HepG2 (cell line): Measurements from ENCODE around the gene MED13L. TPM values are rescaled to one million over a fixed set of nuclear protein-coding genes. Genes with fewer than 3 reads are reported as not detected.

ENCODE experiments used
- ATAC-seq: fragments of 200-7000 bp; cut with Tn5 transposase; 3 replicates; pipeline ENCODE4 v1.9.1; 2020; ENCODE audit warnings: mild to moderate bottlenecking, moderate library complexity
- BruUV-seq: library from RNA; stranded (reverse); fragments of 400-500 nt; replicated peaks from 2 replicates; lab custom pipeline; 2021; lab: Mats Ljungman, UMichigan
- CTCF ChIA-PET: fragments of 300-600 bp; formaldehyde crosslinking; extraction: SDS; loops from one replicate; lab custom pipeline; 2021; ENCODE audit warnings: low total read pairs, inconsistent platforms, low intra/inter-chr PET ratio; lab: Yijun Ruan, JAX
- POLR2A ChIA-PET: fragments of 350-600 bp; sonication (Branson Sonifier 250); formaldehyde crosslinking; loops from one replicate; lab custom pipeline; 2020; ENCODE audit warnings: antibody characterized with exemption, inconsistent platforms; lab: Yijun Ruan, JAX
- DNase-seq: peaks from one replicate; pipeline ENCODE4 v3.0.0-alpha.2; 2015; ENCODE audit warnings: low spot score
- FAIRE-seq: peaks from 3 replicates; lab custom pipeline; 2011; peaks lifted over from hg19 to GRCh38; lab: Jason Lieb, UNC
- H2AFZ ChIP-seq: one replicate; pipeline ENCODE4 v1.6.1; 2011; ENCODE audit warnings: low read length, inconsistent platforms
- H3K27ac ChIP-seq: fragments of 300-600 bp; 3 replicates; pipeline ENCODE4 v1.8.0; 2011; ENCODE audit warnings: mixed run types, mild to moderate bottlenecking, mixed read lengths, low read length, inconsistent platforms; ENCODE audit not compliant: insufficient read depth; ENCODE audit errors: extremely low read length
- H3K27me3 ChIP-seq, 2 experiments: fragments of 200-600 bp in 1 of 2; 2 replicates in 1 of 2; 3 replicates in 1 of 2; pipeline versions ENCODE4 v1.6.0 to v1.8.0; 2011; ENCODE audit warnings: low read length in 2 of 2, mild to moderate bottlenecking in 2 of 2, moderate library complexity in 2 of 2, inconsistent platforms in 1 of 2; ENCODE audit not compliant: insufficient read depth in 2 of 2, control insufficient read depth in 1 of 2
- H3K36me3 ChIP-seq, 2 experiments: fragments of 200-600 bp in 1 of 2; replicated peaks in 1 of 2; 2 replicates in 1 of 2; 3 replicates in 1 of 2; pipeline versions ENCODE4 v1.5.1 to v1.8.0; 2011; ENCODE audit warnings: low read length in 2 of 2, inconsistent platforms in 1 of 2; ENCODE audit not compliant: insufficient read depth in 2 of 2, control insufficient read depth in 1 of 2
- H3K4me1 ChIP-seq: 2 replicates; pipeline ENCODE4 v1.5.1; 2012; ENCODE audit warnings: low read length, inconsistent platforms; ENCODE audit not compliant: insufficient read depth
- H3K4me2 ChIP-seq: 2 replicates; pipeline ENCODE4 v1.6.0; 2011; ENCODE audit warnings: low read depth, low read length, inconsistent platforms
- H3K4me3 ChIP-seq, 3 experiments: fragments of 200-600 bp in 1 of 3; sonication (generic), shearing (Covaris generic) in 1 of 3; replicated peaks in 1 of 3; 2 replicates each; pipeline ENCODE4 v1.5.1; 2011 to 2016; ENCODE audit warnings: low read length in 3 of 3, inconsistent platforms in 2 of 3, low read depth in 2 of 3, mild to moderate bottlenecking in 2 of 3, control low read depth in 1 of 3, mixed read lengths in 1 of 3; ENCODE audit not compliant: insufficient read depth in 1 of 3
- H3K79me2 ChIP-seq: one replicate; pipeline ENCODE4 v1.6.1; 2011; ENCODE audit warnings: low read length, inconsistent platforms; ENCODE audit not compliant: insufficient read depth
- H3K9ac ChIP-seq: 2 replicates; pipeline ENCODE4 v1.6.0; 2011; ENCODE audit warnings: mild to moderate bottlenecking, low read depth, low read length, inconsistent platforms; ENCODE audit not compliant: insufficient read depth
- H3K9me3 ChIP-seq: 2 replicates; pipeline ENCODE4 v1.5.1; 2012; ENCODE audit warnings: mild to moderate bottlenecking, low read length
- H4K20me1 ChIP-seq: 2 replicates; pipeline ENCODE4 v1.6.0; 2011; ENCODE audit warnings: inconsistent platforms, mild to moderate bottlenecking, low read length, moderate library complexity; ENCODE audit not compliant: insufficient read depth
- CHD2 ChIP-seq: IDR thresholded peaks from 2 replicates; pipeline ENCODE4 v1.6.1; 2011; ENCODE audit warnings: low read depth, low read length, improper control_type of control experiment
- EEA1 ChIP-seq: sonication (generic); formaldehyde crosslinking; IDR thresholded peaks from 2 replicates; pipeline ENCODE4 v1.5.1; 2020; ENCODE audit warnings: mild to moderate bottlenecking, missing genetic modification reagents, borderline replicate concordance
- ETV5 ChIP-seq: IDR thresholded peaks from 2 replicates; pipeline ENCODE4 v1.6.1; 2018; ENCODE audit warnings: missing biosample characterization, missing genetic modification reagents, inconsistent platforms, borderline replicate concordance
- FOXC1 ChIP-seq: sonication (generic); formaldehyde crosslinking; IDR thresholded peaks from 2 replicates; pipeline ENCODE4 v1.8.0; 2022; ENCODE audit warnings: mild to moderate bottlenecking, missing genetic modification reagents, borderline replicate concordance
- KAT7 ChIP-seq: IDR thresholded peaks from 2 replicates; pipeline ENCODE4 v1.6.1; 2018; ENCODE audit warnings: borderline replicate concordance, missing compliant biosample characterization
- MIXL1 ChIP-seq: IDR thresholded peaks from 2 replicates; pipeline ENCODE4 v1.6.1; 2016
- NBN ChIP-seq: fragments of 450-650 bp; conservative IDR thresholded peaks from 2 replicates; pipeline ENCODE4 v1.6.1; 2017
- RXRA ChIP-seq: sonication (generic); formaldehyde crosslinking; IDR thresholded peaks from 2 replicates; pipeline ENCODE4 v1.5.1; 2020; ENCODE audit warnings: missing genetic modification reagents
- SPEN ChIP-seq: sonication (generic); formaldehyde crosslinking; IDR thresholded peaks from 2 replicates; pipeline ENCODE4 v1.5.1; 2020; ENCODE audit warnings: low read depth, mild to moderate bottlenecking, missing genetic modification reagents
- U2AF2 ChIP-seq: fragments of 200-400 bp; formaldehyde crosslinking; IDR thresholded peaks from 2 replicates; pipeline ENCODE4 v1.6.1; 2017; ENCODE audit warnings: low read depth, mild to moderate bottlenecking, low read length
- ZNF496 ChIP-seq: sonication (generic); formaldehyde crosslinking; IDR thresholded peaks from 2 replicates; pipeline ENCODE4 v1.8.1; 2023; ENCODE audit warnings: mild to moderate bottlenecking, moderate library complexity, missing genetic modification reagents; ENCODE audit not compliant: insufficient replicate concordance
- ZNF788 ChIP-seq: sonication (generic); formaldehyde crosslinking; IDR thresholded peaks from 2 replicates; pipeline ENCODE4 v1.5.0; 2020; ENCODE audit warnings: mild to moderate bottlenecking, missing genetic modification reagents, borderline replicate concordance
- ZNF83 ChIP-seq: sonication (generic); formaldehyde crosslinking; IDR thresholded peaks from 2 replicates; pipeline ENCODE4 v1.4.0; 2020; ENCODE audit warnings: missing genetic modification reagents, mild to moderate bottlenecking, borderline replicate concordance
- ZNF839 ChIP-seq: sonication (generic); formaldehyde crosslinking; IDR thresholded peaks from 2 replicates; pipeline ENCODE4 v1.4.0; 2020; ENCODE audit warnings: missing genetic modification reagents, mild to moderate bottlenecking, borderline replicate concordance
- WGBS: methylation state at CpG from one replicate; pipeline ENCODE4 v1.1.6; 2017; ENCODE audit warnings: low lambda C conversion rate; 5-methylcytosine and 5-hydroxymethylcytosine counted together
- in situ Hi-C: cut with HindIII; loops from 2 replicates; pipeline ENCODE4 v1.10.0; 2017; ENCODE audit warnings: low pct_unique_long_range_greater_than_20kb; ENCODE audit not compliant: extremely low pct_ligation_motif_present
- intact Hi-C: fragments of 100-400 bp; cut with micrococcal nuclease; formaldehyde crosslinking; loops from one replicate; pipeline ENCODE4 v1.10.0; 2022; ENCODE audit not compliant: unreplicated experiment
- polyA plus RNA-seq, 8 experiments: library from polyadenylated mRNA; depleted of rRNA in 3 of 8; stranded (reverse) in 7 of 8; unstranded in 1 of 8; fragments of >200 nt; fragmentation: Illumina TruSeq in 4 of 8; extraction: Trizol in 4 of 8; gene quantifications; 2 replicates each; pipeline versions ENCODE4 v1.2.1 to v1.2.3, GENCODE V29; 2011 to 2016; ENCODE audit warnings: low read depth in 4 of 8, missing spikeins in 1 of 8, mixed read lengths in 1 of 8; ENCODE audit not compliant: insufficient read depth in 1 of 8
- total RNA-seq, 5 experiments: library from RNA; depleted of rRNA; stranded (reverse); fragments of >200 nt; fragmentation: Illumina TruSeq; extraction: Trizol; gene quantifications; 2 replicates each; pipeline ENCODE4 v1.2.3, GENCODE V29; 2016; ENCODE audit warnings: low read depth in 1 of 5
- TF ChIP-seq, protein P1 (sequence below): sonication (generic); formaldehyde crosslinking; IDR thresholded peaks from 2 replicates; pipeline ENCODE4 v1.5.1; 2020; ENCODE audit warnings: missing genetic modification reagents, mild to moderate bottlenecking, borderline replicate concordance
- TF ChIP-seq, protein P2 (sequence below): sonication (generic); formaldehyde crosslinking; IDR thresholded peaks from 2 replicates; pipeline ENCODE4 v1.5.0; 2020; ENCODE audit warnings: mild to moderate bottlenecking, missing genetic modification reagents, borderline replicate concordance

MED13L gene
- total and polyA plus RNA-seq, 2 of the 13 experiments (the other 11 are each of a cell fraction or from before 2014, with no cell fraction given), result 24.8 to 38.9 TPM

DNA sequence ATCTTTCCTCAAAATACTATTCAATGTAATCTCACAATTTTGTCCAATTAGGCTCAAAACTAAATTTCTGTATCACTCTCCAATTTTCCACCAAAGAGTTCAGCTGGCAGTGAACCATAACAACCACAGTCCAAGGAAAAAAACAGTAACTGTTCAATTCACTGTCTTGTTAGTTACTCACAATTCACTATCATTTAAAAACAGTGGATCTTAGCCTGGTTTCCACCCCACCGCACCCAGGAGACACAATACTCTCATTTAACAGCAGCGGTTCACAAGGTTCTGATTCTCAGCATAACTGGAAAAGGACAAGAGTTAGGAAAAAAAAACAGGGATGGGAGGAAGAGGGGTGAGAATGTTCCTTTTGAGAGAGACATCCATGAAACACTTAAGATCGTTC, 40.5 kb downstream of the MED13L start:
- DNase-seq (no peak), ATAC-seq (no peak), FAIRE-seq (no peak)
- Histone ChIP-seq H3K79me2 (peaks cover 40% of the 10 kb centered on the region), H3K4me2 (no peak overlapping the region), H3K4me1 (peaks cover 8% of the 10 kb centered on the region), H3K27me3 (no peaks in the 10 kb centered on the region), H3K9ac (no peak overlapping the region), H3K36me3 (no peaks in the 10 kb centered on the region; a peak in 1 of 5 replicates), H2AFZ (no peak overlapping the region), H3K27ac (no peak overlapping the region), H3K9me3 (no peaks in the 10 kb centered on the region), H4K20me1 (peaks cover 6% of the 10 kb centered on the region), H3K4me3 (no peak overlapping the region)
- CTCF ChIA-PET, result interaction anchor here (1.6 to 2.5 kb wide), 3 partner anchors 170 to 239 kb away, joined by 6 to 17 read pairs (median 13); no protein-coding TSS in a partner anchor
- BruUV-seq, result no TSS peak
- intact Hi-C loops, result loop anchor here (1.0 to 5.0 kb wide), 3 partner anchors 171 to 240 kb away; no protein-coding TSS in a partner anchor
- 87% methylated on average over 3 of the region's 3 CpGs for WGBS
- in situ Hi-C loops, result loop anchor here (10.0 kb wide), 2 partner anchors 172 to 242 kb away; no protein-coding TSS in a partner anchor
- POLR2A ChIA-PET, result no interaction called here
- TF ChIP-seq FOXC1 (CRISPR knock-in tag) (no peak), U2AF2 (no peak), RXRA (no peak), ETV5 (CRISPR knock-in tag) (no peak), SPEN (CRISPR knock-in tag) (no peak), NBN (no peak), KAT7 (CRISPR knock-in tag) (no peak), CHD2 (no peak), MIXL1 (CRISPR knock-in tag) (no peak), EEA1 (CRISPR knock-in tag) (no peak), ZNF788 (CRISPR knock-in tag) (no peak), ZNF839 (CRISPR knock-in tag) (no peak), ZNF496 (CRISPR knock-in tag) (no peak), ZNF83 (CRISPR knock-in tag) (no peak)
- TF ChIP-seq, protein P1, sequence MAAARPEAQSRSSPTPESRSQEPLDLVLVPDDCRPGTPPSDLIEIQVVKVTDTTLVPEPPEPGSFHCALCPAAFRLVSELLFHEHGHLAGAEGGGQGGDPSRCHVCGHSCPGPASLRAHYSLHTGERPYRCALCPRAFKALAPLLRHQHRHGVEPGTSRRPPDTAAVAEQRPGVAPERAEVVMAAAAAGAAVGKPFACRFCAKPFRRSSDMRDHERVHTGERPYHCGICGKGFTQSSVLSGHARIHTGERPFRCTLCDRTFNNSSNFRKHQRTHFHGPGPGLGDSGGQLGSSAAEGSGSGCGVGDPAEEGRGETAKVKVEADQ (CRISPR knock-in tag), result no peak
- TF ChIP-seq, protein P2, sequence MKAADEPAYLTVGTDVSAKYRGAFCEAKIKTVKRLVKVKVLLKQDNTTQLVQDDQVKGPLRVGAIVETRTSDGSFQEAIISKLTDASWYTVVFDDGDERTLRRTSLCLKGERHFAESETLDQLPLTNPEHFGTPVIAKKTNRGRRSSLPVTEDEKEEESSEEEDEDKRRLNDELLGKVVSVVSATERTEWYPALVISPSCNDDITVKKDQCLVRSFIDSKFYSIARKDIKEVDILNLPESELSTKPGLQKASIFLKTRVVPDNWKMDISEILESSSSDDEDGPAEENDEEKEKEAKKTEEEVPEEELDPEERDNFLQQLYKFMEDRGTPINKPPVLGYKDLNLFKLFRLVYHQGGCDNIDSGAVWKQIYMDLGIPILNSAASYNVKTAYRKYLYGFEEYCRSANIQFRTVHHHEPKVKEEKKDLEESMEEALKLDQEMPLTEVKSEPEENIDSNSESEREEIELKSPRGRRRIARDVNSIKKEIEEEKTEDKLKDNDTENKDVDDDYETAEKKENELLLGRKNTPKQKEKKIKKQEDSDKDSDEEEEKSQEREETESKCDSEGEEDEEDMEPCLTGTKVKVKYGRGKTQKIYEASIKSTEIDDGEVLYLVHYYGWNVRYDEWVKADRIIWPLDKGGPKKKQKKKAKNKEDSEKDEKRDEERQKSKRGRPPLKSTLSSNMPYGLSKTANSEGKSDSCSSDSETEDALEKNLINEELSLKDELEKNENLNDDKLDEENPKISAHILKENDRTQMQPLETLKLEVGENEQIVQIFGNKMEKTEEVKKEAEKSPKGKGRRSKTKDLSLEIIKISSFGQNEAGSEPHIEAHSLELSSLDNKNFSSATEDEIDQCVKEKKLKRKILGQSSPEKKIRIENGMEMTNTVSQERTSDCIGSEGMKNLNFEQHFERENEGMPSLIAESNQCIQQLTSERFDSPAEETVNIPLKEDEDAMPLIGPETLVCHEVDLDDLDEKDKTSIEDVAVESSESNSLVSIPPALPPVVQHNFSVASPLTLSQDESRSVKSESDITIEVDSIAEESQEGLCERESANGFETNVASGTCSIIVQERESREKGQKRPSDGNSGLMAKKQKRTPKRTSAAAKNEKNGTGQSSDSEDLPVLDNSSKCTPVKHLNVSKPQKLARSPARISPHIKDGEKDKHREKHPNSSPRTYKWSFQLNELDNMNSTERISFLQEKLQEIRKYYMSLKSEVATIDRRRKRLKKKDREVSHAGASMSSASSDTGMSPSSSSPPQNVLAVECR, result no peak
